Endothelial cell of umbilical vein (primary cell): ENCODE results near the gene FNDC5. TPM values are rescaled to one million over a fixed set of nuclear protein-coding genes. Genes with fewer than 3 reads are reported as not detected.

Experiments
- BruUV-seq: library from RNA; stranded (reverse); fragments of 400-500 nt; replicated peaks from 2 replicates; lab custom pipeline; 2021; lab: Mats Ljungman, UMichigan
- CTCF ChIA-PET: fragments of 300-600, 350-600 bp; sonication (Branson Sonifier 250); formaldehyde crosslinking; loops from one replicate; lab custom pipeline; 2021; ENCODE audit warnings: antibody characterized with exemption, inconsistent platforms; lab: Charles Lee
- POLR2A ChIA-PET: fragments of 300-600, 350-600 bp; sonication (Branson Sonifier 250); formaldehyde crosslinking; loops from one replicate; lab custom pipeline; 2021; ENCODE audit warnings: antibody characterized with exemption, inconsistent platforms; lab: Charles Lee
- DNase-seq: peaks from one replicate; pipeline ENCODE4 v3.0.0-alpha.2; 2011; ENCODE audit warnings: low read depth, low spot score
- FAIRE-seq: peaks from 2 replicates; lab custom pipeline; 2011; peaks lifted over from hg19 to GRCh38; lab: Jason Lieb, UNC
- H2AFZ ChIP-seq: 2 replicates; pipeline ENCODE4 v1.6.0; 2012; ENCODE audit warnings: low read depth, low read length, control low read depth, inconsistent platforms
- H3K27ac ChIP-seq: 2 replicates; pipeline ENCODE4 v1.5.1; 2011; ENCODE audit warnings: low read depth, mild to moderate bottlenecking, control low read depth, low read length, moderate library complexity; ENCODE audit not compliant: insufficient read depth
- H3K27me3 ChIP-seq, 2 experiments: 2 replicates each; pipeline versions ENCODE4 v1.6.0 to v1.6.1; 2011; ENCODE audit warnings: low read length in 2 of 2, mixed read lengths in 1 of 2; ENCODE audit not compliant: control insufficient read depth in 2 of 2, insufficient read depth in 2 of 2
- H3K36me3 ChIP-seq, 2 experiments: 2 replicates in 1 of 2; 3 replicates in 1 of 2; pipeline ENCODE4 v1.5.1; 2011; ENCODE audit warnings: low read length in 2 of 2, mild to moderate bottlenecking in 1 of 2, moderate library complexity in 1 of 2; ENCODE audit not compliant: control insufficient read depth in 2 of 2, insufficient read depth in 2 of 2; ENCODE audit errors: extremely low read depth in 1 of 2
- H3K4me1 ChIP-seq: 3 replicates; pipeline ENCODE4 v1.5.1; 2011; ENCODE audit warnings: mild to moderate bottlenecking, low read length; ENCODE audit not compliant: control insufficient read depth, insufficient read depth; ENCODE audit errors: extremely low read depth
- H3K4me2 ChIP-seq: 2 replicates; pipeline ENCODE4 v1.6.1; 2011; ENCODE audit warnings: low read length, control low read depth, mixed read lengths; ENCODE audit not compliant: insufficient read depth
- H3K4me3 ChIP-seq, 3 experiments: fragments of 200-600 bp in 1 of 3; sonication (generic), shearing (Covaris generic) in 1 of 3; replicated peaks in 1 of 3; 2 replicates each; pipeline ENCODE4 v1.5.1; 2011 to 2016; ENCODE audit warnings: control low read depth in 3 of 3, low read length in 3 of 3, mild to moderate bottlenecking in 2 of 3, inconsistent platforms in 1 of 3, low read depth in 1 of 3, moderate library complexity in 1 of 3; ENCODE audit not compliant: insufficient read depth in 1 of 3
- H3K79me2 ChIP-seq: 2 replicates; pipeline ENCODE4 v1.6.0; 2012; ENCODE audit warnings: low read length, inconsistent platforms; ENCODE audit not compliant: control insufficient read depth, insufficient read depth
- H3K9ac ChIP-seq: replicated peaks from 2 replicates; pipeline ENCODE3; 2011; ENCODE audit warnings: low read length, control low read depth; ENCODE audit not compliant: insufficient read depth; ENCODE audit errors: extremely low read depth
- H3K9me1 ChIP-seq: replicated peaks from 3 replicates; pipeline ENCODE4 v1.6.0; 2011; ENCODE audit warnings: mild to moderate bottlenecking, low read length; ENCODE audit not compliant: control insufficient read depth, insufficient read depth; ENCODE audit errors: extremely low read depth
- H3K9me3 ChIP-seq: replicated peaks from 2 replicates; pipeline ENCODE4 v1.5.1; 2012; ENCODE audit warnings: low read length, inconsistent platforms; ENCODE audit not compliant: control insufficient read depth, insufficient read depth
- H4K20me1 ChIP-seq: replicated peaks from 2 replicates; pipeline ENCODE3; 2011; ENCODE audit warnings: mild to moderate bottlenecking, low read length; ENCODE audit not compliant: control insufficient read depth, insufficient read depth; ENCODE audit errors: extremely low read depth
- EZH2 ChIP-seq: IDR thresholded peaks from 2 replicates; pipeline ENCODE4 v1.6.1; 2012; ENCODE audit warnings: borderline replicate concordance, low read depth, mild to moderate bottlenecking, moderate library complexity, low read length, inconsistent platforms; ENCODE audit not compliant: severe bottlenecking
- FOS ChIP-seq: IDR thresholded peaks from 2 replicates; pipeline ENCODE4 v1.6.1; 2011; ENCODE audit warnings: mild to moderate bottlenecking, low read length, moderate library complexity, borderline replicate concordance; ENCODE audit not compliant: insufficient read depth
- GATA2 ChIP-seq: IDR thresholded peaks from 2 replicates; pipeline ENCODE4 v1.7.0; 2011; ENCODE audit warnings: low read depth, mild to moderate bottlenecking, moderate library complexity, mixed read lengths, low read length; ENCODE audit not compliant: insufficient read length, insufficient read depth
- JUN ChIP-seq: IDR thresholded peaks from 2 replicates; pipeline ENCODE4 v1.6.1; 2011; ENCODE audit warnings: borderline replicate concordance, low read depth; ENCODE audit not compliant: insufficient read length, insufficient read depth
- MYC ChIP-seq: IDR thresholded peaks from one replicate; pipeline ENCODE4 v1.6.1; 2011; ENCODE audit warnings: mild to moderate bottlenecking, low read depth, low read length
- POLR2A ChIP-seq: IDR thresholded peaks from 2 replicates; pipeline ENCODE4 v1.6.1; 2012; ENCODE audit warnings: low read depth, mild to moderate bottlenecking, control low read depth, low read length
- POLR2AphosphoS5 ChIP-seq: IDR thresholded peaks from 2 replicates; pipeline ENCODE4 v1.6.1; 2012; ENCODE audit warnings: low read depth, mild to moderate bottlenecking, control low read depth, low read length, moderate library complexity; ENCODE audit not compliant: insufficient read depth
- dilution Hi-C: fragments of 300-500 bp; cut with MboI; formaldehyde crosslinking; loops from one replicate; pipeline ENCODE4 v1.15.0; 2019; ENCODE audit warnings: low sequenced_read_pairs; ENCODE audit not compliant: extremely low pct_ligation_motif_present
- intact Hi-C: fragments of 100-400 bp; cut with micrococcal nuclease; formaldehyde crosslinking; loops from one replicate; pipeline ENCODE4 v1.10.0; 2022
- polyA plus RNA-seq, 4 experiments: library from polyadenylated mRNA; depleted of rRNA in 3 of 4; stranded (reverse) in 3 of 4; unstranded in 1 of 4; fragments of >200 nt; gene quantifications; 2 replicates each; pipeline versions ENCODE4 v1.2.1 to v1.2.3, GENCODE V29; 2011 to 2012; ENCODE audit warnings: missing spikeins in 1 of 4
- total RNA-seq: library from RNA; stranded (reverse); gene quantifications from 2 replicates; pipeline ENCODE4 v1.2.3, GENCODE V29; 2021
- TF ChIP-seq, protein P1 (sequence below): IDR thresholded peaks from 2 replicates; pipeline ENCODE4 v1.6.1; 2011; ENCODE audit not compliant: insufficient read depth, insufficient read length
- TF ChIP-seq, protein P2 (sequence below), 2 donors: IDR thresholded peaks; 1 replicate in 1 of 2; 2 replicates in 1 of 2; pipeline ENCODE4 v1.5.1; 2011; ENCODE audit warnings: low read length in 2 of 2, mild to moderate bottlenecking in 2 of 2, moderate library complexity in 2 of 2, control low read depth in 1 of 2, inconsistent platforms in 1 of 2, low read depth in 1 of 2; ENCODE audit not compliant: insufficient read depth in 1 of 2; ENCODE audit errors: extremely low read depth in 1 of 2

Gene FNDC5
- total and polyA plus RNA-seq, 2 donors (not counting 3 experiments of a cell fraction or from before 2014, with no cell fraction given) = 0.14 to 0.64 TPM

DNA sequence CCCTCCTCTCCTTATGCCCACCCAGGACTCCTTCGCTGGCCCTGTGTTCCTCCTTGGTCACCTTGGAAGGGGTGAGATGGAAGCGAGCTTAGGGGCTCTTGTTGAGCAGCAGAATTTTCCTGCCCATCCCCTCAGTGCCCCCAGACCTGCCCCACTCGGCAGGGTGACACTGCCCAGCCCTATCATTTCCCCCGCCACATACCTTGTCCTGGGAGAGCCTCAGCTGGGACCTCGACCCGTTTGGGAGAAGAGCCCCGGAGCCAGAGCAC lies 1.4 kb upstream of the FNDC5 start:
- intact Hi-C loops (loop anchor here (1.0 to 2.0 kb wide), 6 partner anchors 43 to 471 kb away; partner anchors contain the start of genes S100PBP and YARS1), dilution Hi-C loops (no loop called here)
- CTCF ChIA-PET = interaction anchor here (0.7 to 3.3 kb wide), 15 partner anchors 9 to 471 kb away, joined by 3 to 32 read pairs (median 4); no protein-coding TSS in a partner anchor
- TF ChIP-seq MYC (no peak), POLR2A (no peak), EZH2 (no peak), JUN (no peak), POLR2AphosphoS5 (no peak), GATA2 (no peak), FOS (no peak)
- TF ChIP-seq, protein P1, sequence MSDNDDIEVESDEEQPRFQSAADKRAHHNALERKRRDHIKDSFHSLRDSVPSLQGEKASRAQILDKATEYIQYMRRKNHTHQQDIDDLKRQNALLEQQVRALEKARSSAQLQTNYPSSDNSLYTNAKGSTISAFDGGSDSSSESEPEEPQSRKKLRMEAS = no peak
- TF ChIP-seq, protein P2, sequence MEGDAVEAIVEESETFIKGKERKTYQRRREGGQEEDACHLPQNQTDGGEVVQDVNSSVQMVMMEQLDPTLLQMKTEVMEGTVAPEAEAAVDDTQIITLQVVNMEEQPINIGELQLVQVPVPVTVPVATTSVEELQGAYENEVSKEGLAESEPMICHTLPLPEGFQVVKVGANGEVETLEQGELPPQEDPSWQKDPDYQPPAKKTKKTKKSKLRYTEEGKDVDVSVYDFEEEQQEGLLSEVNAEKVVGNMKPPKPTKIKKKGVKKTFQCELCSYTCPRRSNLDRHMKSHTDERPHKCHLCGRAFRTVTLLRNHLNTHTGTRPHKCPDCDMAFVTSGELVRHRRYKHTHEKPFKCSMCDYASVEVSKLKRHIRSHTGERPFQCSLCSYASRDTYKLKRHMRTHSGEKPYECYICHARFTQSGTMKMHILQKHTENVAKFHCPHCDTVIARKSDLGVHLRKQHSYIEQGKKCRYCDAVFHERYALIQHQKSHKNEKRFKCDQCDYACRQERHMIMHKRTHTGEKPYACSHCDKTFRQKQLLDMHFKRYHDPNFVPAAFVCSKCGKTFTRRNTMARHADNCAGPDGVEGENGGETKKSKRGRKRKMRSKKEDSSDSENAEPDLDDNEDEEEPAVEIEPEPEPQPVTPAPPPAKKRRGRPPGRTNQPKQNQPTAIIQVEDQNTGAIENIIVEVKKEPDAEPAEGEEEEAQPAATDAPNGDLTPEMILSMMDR (IDR thresholded peaks at IDR 0.05; ENCODE audit: extremely low read depth in 1 of 2, insufficient read depth in 1 of 2, low read depth in 1 of 2, low read length in 2 of 2) = no peak
- Histone ChIP-seq H3K9me1 (no peaks in the 10 kb centered on the region), H3K9me3 (no peaks in the 10 kb centered on the region), H4K20me1 (no peaks in the 10 kb centered on the region), H3K36me3 (no peaks in the 10 kb centered on the region), H3K4me2 (no peak overlapping the region), H2AFZ (no peak overlapping the region), H3K27ac (no peak overlapping the region), H3K4me1 (no peaks in the 10 kb centered on the region), H3K79me2 (no peaks in the 10 kb centered on the region), H3K9ac (no peak overlapping the region), H3K4me3 (no peak overlapping the region), H3K27me3 (peaks cover 14 to 17% of the 10 kb centered on the region in 2 experiments)
- BruUV-seq = no TSS peak
- POLR2A ChIA-PET = no interaction called here
- no peak for FAIRE-seq
- DNase-seq = no peak
